Measurements from ENCODE around the gene INTS4.
"Not testable (repeated sequence)": the region's sequence is repeated elsewhere in the genome, so short reads cannot be mapped to it uniquely, and the experiment has no call there.

INTS4 gene

DNA sequence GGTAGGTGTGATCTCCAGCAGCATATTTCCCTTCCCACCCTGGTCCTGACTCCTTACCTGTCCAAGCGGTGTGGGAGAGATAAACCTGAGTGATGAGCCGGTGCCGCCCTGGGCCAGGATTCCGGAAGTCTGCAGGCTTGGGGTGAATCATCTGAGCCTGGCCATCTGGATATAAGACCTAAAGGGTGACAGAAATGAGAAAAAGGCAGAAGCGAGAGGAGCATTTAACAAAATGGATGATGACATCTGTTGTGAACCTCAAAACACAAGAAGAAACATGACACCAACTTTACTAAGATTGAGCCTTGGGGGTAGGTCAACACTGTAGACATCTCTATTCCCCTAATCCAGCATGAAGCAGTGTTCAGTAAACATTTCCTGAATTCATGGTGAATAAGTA, 110.7 kb downstream of the INTS4 start:
- no peak for DNase-seq (ENCODE audit: low spot score)

DNA sequence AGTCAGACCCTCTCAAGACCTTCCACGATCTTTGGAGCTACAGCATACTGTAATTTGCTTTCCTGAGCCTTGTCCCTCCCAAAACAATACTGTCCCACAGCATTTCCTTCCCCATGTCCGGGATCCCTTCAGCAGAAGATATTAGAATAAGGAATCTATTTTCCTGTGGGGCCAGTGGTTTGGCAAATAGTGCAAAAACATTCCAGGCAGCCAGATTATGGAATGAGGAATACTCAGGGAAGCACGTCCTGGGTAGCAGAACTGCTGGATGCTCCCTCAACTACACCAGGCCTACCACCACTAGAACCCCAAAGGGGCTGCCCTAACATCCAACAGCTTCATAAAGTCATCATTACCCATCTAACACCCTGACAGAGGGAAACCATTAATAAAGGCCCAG, 112.1 kb downstream of the INTS4 start:
- DNase-seq (ENCODE audit: low spot score), result no peak

DNA sequence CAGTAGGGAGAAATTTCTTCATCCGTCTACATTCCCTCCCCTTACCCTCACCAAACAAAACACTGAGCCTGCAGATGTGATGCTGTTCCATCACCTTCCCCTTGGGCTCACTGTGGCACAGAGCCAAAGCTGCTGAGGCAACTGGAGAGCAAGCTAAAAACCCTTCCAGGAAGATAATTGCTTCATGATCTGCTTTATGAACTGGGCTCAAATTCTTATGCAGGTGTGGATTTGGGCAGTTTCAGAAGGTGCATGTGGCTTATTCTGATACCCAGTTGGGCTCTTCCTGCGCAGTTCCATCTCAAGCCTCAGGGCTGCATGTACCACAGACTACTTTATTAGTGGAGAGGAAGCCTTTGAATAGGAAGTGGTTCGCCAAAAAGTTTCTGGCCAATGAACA, 115.2 kb downstream of the INTS4 start:
- DNase-seq (ENCODE audit: low spot score), result no peak

- not testable (repeated sequence) for DNase-seq (ENCODE audit: low spot score)
These were observed 116.2 kb downstream of the INTS4 start for GRCh38 chr11:77878247-77878646.

DNA sequence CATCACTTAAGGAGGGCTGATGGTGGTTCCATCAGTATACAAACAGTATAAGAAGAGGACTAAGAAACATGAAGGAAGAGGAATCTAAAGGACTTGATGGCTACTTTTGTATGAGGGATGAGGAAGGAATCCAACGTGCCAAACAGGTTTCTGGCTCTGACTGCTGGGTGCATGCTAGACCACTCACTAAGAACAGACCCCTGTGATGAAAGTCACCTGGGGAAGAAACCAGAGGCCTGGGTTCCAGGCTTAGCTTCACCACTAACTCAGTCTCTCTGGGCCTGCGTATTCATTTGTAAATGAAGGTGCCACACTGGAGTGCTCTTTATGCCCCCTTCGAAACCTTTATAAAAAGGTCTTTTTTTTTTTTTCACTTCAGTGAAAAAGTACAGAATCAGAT, 118.4 kb downstream of the INTS4 start:
- no peak for DNase-seq (ENCODE audit: low spot score)

DNA sequence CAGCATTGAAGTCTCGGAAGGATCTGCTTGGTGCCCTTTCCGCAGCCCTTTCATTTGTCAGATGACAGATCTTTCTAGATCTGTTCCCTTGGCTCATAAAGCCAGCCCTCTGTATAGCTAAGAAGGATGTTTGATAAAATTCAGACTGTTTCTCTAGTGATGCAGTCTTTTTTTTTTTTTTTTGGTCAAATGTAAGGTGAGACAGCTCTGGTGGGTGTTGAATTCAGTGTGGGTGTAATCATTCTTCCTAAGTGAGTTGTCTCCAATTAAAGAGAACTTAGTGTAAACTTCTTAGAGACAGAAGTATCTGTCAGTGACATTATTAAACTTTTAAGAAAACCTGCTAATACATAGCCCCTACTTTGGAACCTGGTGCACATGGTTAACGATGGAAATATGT, 120.3 kb downstream of the INTS4 start:
- no peak for DNase-seq (ENCODE audit: low spot score)

DNA sequence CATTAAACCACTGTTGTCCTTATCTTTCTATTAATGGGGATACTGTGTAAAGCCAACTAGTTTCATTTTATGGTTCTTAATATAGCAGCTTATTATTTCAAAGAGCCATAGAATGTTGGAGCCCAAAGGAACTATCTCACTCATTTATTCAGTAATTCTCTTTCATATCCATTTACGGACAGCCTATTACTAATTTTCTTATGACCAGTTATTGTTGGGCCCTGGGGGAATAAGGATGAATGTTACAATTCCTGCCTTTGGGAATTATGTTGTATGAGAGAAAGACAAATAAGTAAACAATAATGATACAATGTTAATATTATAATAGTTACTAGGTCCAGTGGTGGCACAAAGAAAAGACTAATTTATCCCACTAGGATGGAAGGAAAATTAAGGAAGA, 121.1 kb downstream of the INTS4 start:
- DNase-seq (ENCODE audit: low spot score), result no peak

- DNase-seq (ENCODE audit: low spot score), result no peak
These were observed 122.6 kb downstream of the INTS4 start for GRCh38 chr11:77871855-77872254.

DNA sequence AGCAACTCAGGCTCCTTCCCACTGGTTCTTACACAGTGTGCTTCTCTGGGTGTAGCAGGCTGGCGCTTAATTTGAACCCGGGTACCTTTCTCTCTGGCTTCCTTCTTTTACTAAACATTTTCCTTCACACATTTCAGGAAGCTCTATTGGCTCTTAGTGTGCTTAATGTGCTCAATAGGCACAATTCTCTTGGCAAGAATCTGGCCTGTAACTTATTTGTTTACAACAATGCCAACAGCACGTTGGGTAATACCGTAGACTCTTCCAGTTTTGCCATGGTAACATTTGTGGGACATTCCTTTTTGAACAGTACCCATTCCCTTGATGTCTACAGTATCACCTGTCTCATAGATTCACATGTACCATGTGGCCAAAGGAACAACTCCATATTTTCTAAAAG, 125.7 kb downstream of the INTS4 start:
- no peak for DNase-seq (ENCODE audit: low spot score)

DNA sequence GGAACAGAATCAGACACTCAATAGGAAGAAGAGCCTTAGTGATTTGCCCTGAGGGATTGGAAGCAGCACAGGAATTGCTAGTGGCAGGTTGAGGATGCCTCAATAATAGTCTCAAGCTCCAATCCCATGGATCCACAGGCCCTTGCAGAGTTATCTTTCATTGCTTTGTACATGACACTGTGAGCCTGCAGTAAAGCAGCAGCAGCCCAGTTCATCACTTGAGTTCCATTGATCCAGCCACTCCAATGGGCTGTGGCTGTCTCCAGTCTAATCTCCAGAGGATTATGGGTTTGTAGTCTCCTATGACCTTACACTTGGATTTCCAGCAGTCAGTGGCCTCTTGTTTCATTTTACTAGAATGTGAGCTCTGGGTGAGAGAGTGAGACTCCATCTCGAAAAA, 128.1 kb downstream of the INTS4 start:
- DNase-seq (ENCODE audit: low spot score), result no peak

- DNase-seq (ENCODE audit: low spot score), result no peak
These were observed 128.7 kb downstream of the INTS4 start for GRCh38 chr11:77865805-77866204.

GRCh38 chr11:77861444-77861843, 133.0 kb downstream of the INTS4 start:
- not testable (repeated sequence) for DNase-seq (ENCODE audit: low spot score)

DNA sequence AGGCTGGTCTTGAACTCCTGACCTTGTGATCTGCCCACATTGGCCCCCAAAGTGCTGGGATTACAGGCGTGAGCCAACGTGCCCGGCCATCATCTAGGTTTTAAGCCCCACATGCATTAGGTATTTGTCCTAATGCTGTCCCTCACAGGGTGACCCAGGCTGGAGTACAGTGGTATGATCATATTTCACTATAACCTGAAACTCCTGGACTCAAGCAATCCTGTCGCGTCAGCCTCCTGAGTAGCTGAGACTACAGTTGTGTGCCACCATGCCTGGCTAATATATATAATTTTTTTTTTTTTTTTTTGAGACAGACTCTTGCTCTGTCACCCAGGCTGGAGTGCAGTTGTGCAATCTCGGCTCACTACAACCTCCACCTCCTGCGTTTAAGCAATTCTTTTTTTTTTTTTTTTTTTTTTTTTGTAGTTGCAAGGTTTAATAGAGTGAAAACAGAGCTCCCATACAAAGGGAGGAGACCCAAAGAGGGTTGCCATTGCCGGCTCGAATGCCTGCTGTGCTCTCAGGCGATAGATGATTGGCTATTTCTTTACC, 136.5 kb downstream of the INTS4 start:
- DNase-seq (ENCODE audit: low spot score), result not testable (repeated sequence)

DNA sequence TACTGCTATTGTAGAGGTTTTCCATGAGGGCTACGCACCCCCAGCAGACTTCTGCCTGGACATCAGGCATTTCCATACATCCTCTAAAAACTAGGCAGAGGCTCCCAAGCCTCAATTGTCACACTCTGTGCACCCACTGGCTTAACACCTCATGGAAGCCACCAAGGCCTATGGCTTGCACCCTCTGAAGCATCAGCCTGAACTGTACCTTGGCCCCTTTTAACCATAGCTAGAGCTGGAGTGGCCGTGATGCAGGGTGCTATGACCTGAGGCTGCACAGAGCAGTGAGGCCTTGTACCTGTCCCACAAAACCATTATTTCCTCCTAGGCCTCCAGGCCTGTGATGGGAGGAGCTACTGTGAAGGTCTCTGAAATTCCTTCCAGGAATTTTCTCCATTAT, 139.6 kb downstream of the INTS4 start:
- DNase-seq (ENCODE audit: low spot score), result no peak

GRCh38 chr11:77851503-77851902, 143.0 kb downstream of the INTS4 start:
- no peak for DNase-seq (ENCODE audit: low spot score)

DNA sequence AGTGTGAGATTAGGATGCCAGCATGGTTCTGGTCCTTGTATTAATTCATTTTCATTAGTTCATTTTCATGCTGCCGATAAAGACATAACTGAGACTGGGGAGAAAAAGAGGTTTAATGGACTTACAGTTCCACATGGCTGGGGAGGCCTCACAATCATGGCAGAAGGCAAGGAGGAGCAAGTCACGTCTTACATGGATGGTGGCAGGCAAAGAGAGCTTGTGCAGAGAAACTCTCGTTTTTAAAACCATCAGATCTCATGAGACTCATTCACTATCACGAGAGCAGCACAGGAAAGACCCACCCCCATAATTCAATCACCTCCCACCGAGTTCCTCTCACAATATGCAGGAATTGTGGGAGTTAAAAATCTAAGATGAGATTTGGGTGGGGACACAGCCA, 150.8 kb downstream of the INTS4 start:
- DNase-seq (ENCODE audit: low spot score), result not testable (repeated sequence)

GRCh38 chr11:77842441-77843121, 151.9 kb downstream of the INTS4 start:
- no peak for DNase-seq (ENCODE audit: low spot score)

- no peak for DNase-seq (ENCODE audit: low spot score)
These were observed 161.2 kb downstream of the INTS4 start for GRCh38 chr11:77833302-77833701.

DNA sequence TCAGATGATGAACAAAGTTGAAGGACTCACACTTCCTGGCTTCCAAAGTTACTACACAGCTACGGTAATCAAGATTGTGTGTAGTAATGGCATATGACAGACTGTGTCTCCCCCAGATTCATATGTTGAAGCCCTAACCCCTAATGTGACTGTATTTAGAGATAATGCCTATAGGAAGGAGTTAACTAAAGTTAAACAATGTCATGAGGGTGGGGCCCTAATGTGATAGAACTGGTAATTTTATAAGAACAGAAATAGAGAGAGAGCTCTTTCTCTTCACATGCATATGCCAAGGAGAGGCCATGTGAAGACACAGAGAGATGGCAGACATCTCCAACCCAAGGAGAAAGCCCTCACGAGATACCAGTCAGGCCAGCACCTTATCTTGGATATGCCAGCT, 165.5 kb downstream of the INTS4 start:
- DNase-seq (ENCODE audit: low spot score), result no peak

Small RNA genes within 50 kb of the gene (small RNA-seq; reads per million reads assigned to genes)
- gene AP002812.4, result 0 reads per million in 2 experiments
